Immature natural killer cell (primary cell): ENCODE measurements around the gene RPN2. TPM values are rescaled to one million over a fixed set of nuclear protein-coding genes. Genes with fewer than 3 reads are reported as not detected.
"Not testable (repeated sequence)": the region's sequence is repeated elsewhere in the genome, so short reads cannot be mapped to it uniquely, and the experiment has no call there.

Source experiments
- DNase-seq, 3 donors: peaks; one replicate each; pipeline ENCODE4 v3.0.0; 2022; ENCODE audit warnings: mixed read lengths in 1 of 3
- H3K27ac Mint-ChIP-seq, 6 donors: one replicate each; pipeline ENCODE4 v1.8.0; 2020; ENCODE audit warnings: mixed read lengths in 6 of 6, mild to moderate bottlenecking in 5 of 6, inconsistent platforms in 4 of 6, moderate library complexity in 3 of 6
- H3K27me3 Mint-ChIP-seq, 3 donors: one replicate each; pipeline ENCODE4 v1.8.0; 2020 to 2021; ENCODE audit warnings: low read depth in 3 of 3, mild to moderate bottlenecking in 3 of 3, mixed read lengths in 3 of 3, moderate library complexity in 3 of 3, inconsistent platforms in 1 of 3
- H3K36me3 Mint-ChIP-seq, 3 donors: one replicate each; pipeline ENCODE4 v1.8.0; 2020; ENCODE audit warnings: mixed read lengths in 3 of 3, inconsistent platforms in 2 of 3, mild to moderate bottlenecking in 2 of 3
- H3K4me1 Mint-ChIP-seq, 2 donors: one replicate each; pipeline ENCODE4 v1.8.0; 2020; ENCODE audit warnings: inconsistent platforms in 2 of 2, mild to moderate bottlenecking in 2 of 2, mixed read lengths in 2 of 2, moderate library complexity in 1 of 2
- H3K4me3 Mint-ChIP-seq, 5 donors: one replicate each; pipeline ENCODE4 v1.8.0; 2020; ENCODE audit warnings: mild to moderate bottlenecking in 5 of 5, mixed read lengths in 5 of 5, inconsistent platforms in 3 of 5, moderate library complexity in 3 of 5
- H3K9me3 Mint-ChIP-seq, 6 donors: one replicate each; pipeline ENCODE4 v1.8.0; 2020; ENCODE audit warnings: mild to moderate bottlenecking in 6 of 6, mixed read lengths in 6 of 6, inconsistent platforms in 4 of 6, moderate library complexity in 3 of 6
- polyA plus RNA-seq, 3 donors: library from polyadenylated mRNA; unstranded; fragments of 300-500 nt; fragmentation: Illumina TruSeq; gene quantifications; one replicate each; pipeline ENCODE4 v1.2.3, GENCODE V29; 2021

The RPN2 gene
- 100 to 1,000 TPM; 238 to 353 (median 312) TPM for polyA plus RNA-seq

GRCh38 chr20:37178839-37179682 is at the start of gene RPN2, which contains the start of gene MROH8:
Gene RPN2, plus strand, starts transcription at chr20:37179330. Its CDS starts 27 bp downstream, at chr20:37179357.
Gene MROH8, minus strand, starts transcription at chr20:37179548.
- peaks cover 3 to 18% (median 12%) of the 10 kb centered on the region in 3 donors for H3K27me3 Mint-ChIP-seq
- peak within 1 kb of the TSS; percentile 84 to 98 (median 96) for H3K27ac Mint-ChIP-seq
- peaks cover 39 to 52% of the 10 kb centered on the region in 2 donors for H3K4me1 Mint-ChIP-seq
- H3K4me3 Mint-ChIP-seq: peak within 1 kb of the TSS; percentile 93 to 99 (median 95)
- H3K9me3 Mint-ChIP-seq: no peaks in the 10 kb centered on the region
- DNase-seq: peak; percentile 93 to 94 (median 93)
- H3K36me3 Mint-ChIP-seq: peaks cover 0 to 9% (median 8%) of the 10 kb centered on the region in 3 donors

- peaks cover 0 to 4% (median 1%) of the 10 kb centered on the region in 3 donors for H3K27me3 Mint-ChIP-seq
- peaks cover 0 to 4% (median 0%) of the 10 kb centered on the region in 3 donors for H3K36me3 Mint-ChIP-seq
- peaks cover 2 to 4% of the 10 kb centered on the region in 2 donors for H3K4me1 Mint-ChIP-seq
- H3K27ac Mint-ChIP-seq: no peak overlapping the region
- no peak overlapping the region for H3K4me3 Mint-ChIP-seq
- H3K9me3 Mint-ChIP-seq: no peaks in the 10 kb centered on the region
- no peak for DNase-seq
Measured at GRCh38 chr20:37131486-37131885, 47.6 kb upstream of the RPN2 start.

GRCh38 chr20:37133952-37134351 is 45.2 kb upstream of the RPN2 start:
- Mint-ChIP-seq H3K9me3 (no peaks in the 10 kb centered on the region), H3K4me3 (no peak overlapping the region), H3K4me1 (peaks cover 12 to 19% of the 10 kb centered on the region in 2 donors), H3K27ac (peak overlapping the region in 1 of 6 donors; percentile 58), H3K36me3 (no peaks in the 10 kb centered on the region), H3K27me3 (peaks cover 0 to 2% (median 1%) of the 10 kb centered on the region in 3 donors)
- DNase-seq: no peak

GRCh38 chr20:37137547-37137946 is 41.6 kb upstream of the RPN2 start:
- Mint-ChIP-seq H3K9me3 (no peaks in the 10 kb centered on the region), H3K4me1 (peaks cover 12 to 19% of the 10 kb centered on the region in 2 donors), H3K27me3 (peaks cover 0 to 2% (median 0%) of the 10 kb centered on the region in 3 donors), H3K4me3 (no peak overlapping the region), H3K27ac (peak overlapping the region in 2 of 6 donors; percentile 49 to 63), H3K36me3 (peaks cover 0 to 4% (median 3%) of the 10 kb centered on the region in 3 donors)
- DNase-seq: no peak

- Mint-ChIP-seq H3K4me3 (no peak overlapping the region), H3K4me1 (peaks cover 0 to 3% of the 10 kb centered on the region in 2 donors), H3K27me3 (no peaks in the 10 kb centered on the region), H3K27ac (no peak overlapping the region), H3K36me3 (peaks cover 0 to 4% (median 3%) of the 10 kb centered on the region in 3 donors), H3K9me3 (no peaks in the 10 kb centered on the region)
- no peak for DNase-seq
Measured at GRCh38 chr20:37142708-37143107, 36.4 kb upstream of the RPN2 start.

DNA sequence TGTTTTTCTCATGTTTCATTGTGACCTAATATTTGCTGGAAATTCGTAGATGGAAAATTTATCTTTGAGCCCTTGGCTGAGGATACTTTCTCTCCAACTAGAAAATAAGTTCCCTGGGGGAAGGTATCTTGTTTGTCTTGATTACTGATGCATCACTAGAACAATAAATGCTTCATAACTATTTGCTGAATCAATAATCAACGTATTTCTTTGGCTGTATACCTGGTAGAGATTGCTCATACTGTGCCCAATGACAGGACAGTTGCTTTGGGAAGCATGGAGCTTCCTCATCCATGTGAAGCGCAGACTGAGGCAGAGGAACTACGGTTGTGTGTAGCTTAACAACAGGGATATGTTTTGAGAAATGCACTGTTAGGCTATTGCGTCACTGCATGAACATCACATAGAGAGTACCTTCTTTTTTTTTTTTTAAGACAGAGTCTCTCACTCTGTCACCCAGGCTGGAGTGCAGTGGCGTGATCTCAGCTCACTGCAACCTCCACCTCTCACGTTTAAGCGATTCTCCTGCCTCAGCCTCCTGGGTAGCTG is 34.2 kb upstream of the RPN2 start:
- H3K4me1 Mint-ChIP-seq: no peaks in the 10 kb centered on the region
- H3K36me3 Mint-ChIP-seq: peaks cover 0 to 4% (median 0%) of the 10 kb centered on the region in 3 donors
- H3K27ac Mint-ChIP-seq: no peak overlapping the region
- H3K9me3 Mint-ChIP-seq: no peaks in the 10 kb centered on the region
- no peaks in the 10 kb centered on the region for H3K27me3 Mint-ChIP-seq
- no peak overlapping the region for H3K4me3 Mint-ChIP-seq
- DNase-seq: no peak

DNA sequence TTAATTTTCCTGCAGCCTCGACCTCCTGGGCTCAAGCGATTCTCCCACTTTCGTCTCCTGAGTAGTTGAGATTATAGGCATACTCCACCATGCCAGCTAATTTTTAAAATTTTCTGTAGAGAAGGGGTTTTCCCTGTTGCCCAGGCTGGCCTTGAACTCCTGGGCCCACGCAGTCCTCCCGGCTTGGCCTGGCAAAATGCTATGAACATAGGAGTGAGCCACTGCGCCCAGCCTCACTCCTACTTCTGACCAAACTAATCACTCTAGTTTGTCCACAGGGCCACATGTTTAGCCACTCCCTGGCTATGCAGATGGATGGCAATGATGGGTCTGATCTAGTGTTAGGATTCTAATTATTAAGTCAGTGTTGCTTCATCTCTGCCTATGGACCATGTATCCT is 31.9 kb upstream of the RPN2 start:
- no peaks in the 10 kb centered on the region for H3K4me1 Mint-ChIP-seq
- DNase-seq: no peak
- H3K9me3 Mint-ChIP-seq: no peaks in the 10 kb centered on the region
- no peaks in the 10 kb centered on the region for H3K36me3 Mint-ChIP-seq
- no peak overlapping the region for H3K4me3 Mint-ChIP-seq
- H3K27ac Mint-ChIP-seq: peak overlapping the region in 1 of 6 donors; percentile 83
- H3K27me3 Mint-ChIP-seq: no peaks in the 10 kb centered on the region

- H3K36me3 Mint-ChIP-seq, DNase-seq, H3K9me3 Mint-ChIP-seq, H3K4me1 Mint-ChIP-seq, H3K27ac Mint-ChIP-seq, H3K27me3 Mint-ChIP-seq, H3K4me3 Mint-ChIP-seq: not testable (repeated sequence)
Measured at GRCh38 chr20:37150864-37151263, 28.3 kb upstream of the RPN2 start.

DNA sequence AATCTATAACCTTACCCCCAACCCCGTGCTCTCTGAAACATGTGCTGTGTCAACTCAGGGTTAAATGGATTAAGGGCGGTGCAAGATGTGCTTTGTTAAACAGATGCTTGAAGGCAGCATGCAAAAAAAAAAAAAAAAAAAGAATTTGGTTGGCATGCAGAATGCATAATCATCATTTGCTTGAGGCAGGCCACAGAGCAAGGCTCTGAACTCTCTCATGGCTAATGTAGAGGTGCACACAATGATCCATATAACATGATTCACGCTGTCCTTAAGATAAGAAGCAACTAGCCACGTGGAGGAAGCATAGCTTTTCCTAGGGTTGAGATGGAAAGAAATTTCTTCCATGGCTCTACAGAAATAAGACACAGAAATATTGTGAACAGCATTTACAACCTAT is 27.6 kb upstream of the RPN2 start:
- H3K27me3 Mint-ChIP-seq: no peaks in the 10 kb centered on the region
- H3K36me3 Mint-ChIP-seq: peaks cover 0 to 5% (median 0%) of the 10 kb centered on the region in 3 donors
- no peaks in the 10 kb centered on the region for H3K4me1 Mint-ChIP-seq
- H3K9me3 Mint-ChIP-seq: no peaks in the 10 kb centered on the region
- H3K4me3 Mint-ChIP-seq: no peak overlapping the region
- no peak for DNase-seq
- H3K27ac Mint-ChIP-seq: no peak overlapping the region

DNA sequence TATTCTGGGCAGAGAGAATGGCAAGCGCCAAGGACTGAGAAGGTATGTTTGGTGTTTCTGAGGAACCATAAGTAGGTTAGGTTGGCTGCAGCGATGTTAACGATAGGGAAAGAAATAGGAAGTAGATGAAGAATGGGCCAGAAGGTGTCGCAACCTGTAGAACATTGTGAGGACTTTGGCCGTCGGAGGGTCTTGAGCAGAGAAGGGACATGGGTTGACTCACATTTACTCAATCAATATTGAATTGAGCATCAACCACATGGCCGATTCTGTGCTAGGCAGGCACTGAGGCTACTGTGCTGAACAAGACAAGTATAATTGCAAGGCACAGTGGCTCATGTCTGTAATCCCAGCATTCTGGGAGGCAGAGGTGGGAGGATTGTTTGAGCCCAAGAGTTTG is 26.8 kb upstream of the RPN2 start:
- no peak overlapping the region for H3K27ac Mint-ChIP-seq
- H3K27me3 Mint-ChIP-seq: no peaks in the 10 kb centered on the region

DNA sequence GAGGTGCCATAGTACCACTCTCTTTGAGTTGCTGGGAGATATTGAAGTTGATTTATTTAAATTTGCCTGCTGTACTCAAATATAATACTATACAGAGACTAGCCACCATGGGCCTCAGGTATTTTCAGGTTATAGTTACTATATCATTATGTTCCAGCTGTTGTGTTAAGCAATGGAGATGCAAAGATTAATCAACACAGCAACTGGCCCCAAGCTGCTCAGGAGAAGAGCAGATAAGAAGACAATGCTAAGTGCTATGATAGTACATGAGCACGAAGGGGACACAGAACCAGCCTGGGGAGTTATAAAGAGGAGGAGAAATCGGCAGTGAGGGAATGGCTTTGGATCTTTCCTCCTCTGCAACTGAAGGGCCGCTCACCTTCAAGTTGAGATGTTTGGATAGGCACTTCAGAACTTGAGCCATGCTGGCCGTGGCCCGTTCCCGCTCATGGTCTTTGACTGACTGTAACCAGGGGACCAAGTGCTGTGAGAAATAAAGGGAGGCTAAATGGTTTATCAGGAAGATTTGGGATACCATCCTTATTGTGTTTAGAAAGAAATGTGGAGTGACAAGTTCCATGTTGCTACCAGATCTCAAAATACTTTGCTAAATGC is 24.3 kb upstream of the RPN2 start:
- Mint-ChIP-seq H3K4me3 (no peak overlapping the region), H3K27me3 (no peaks in the 10 kb centered on the region), H3K4me1 (no peaks in the 10 kb centered on the region), H3K27ac (no peak overlapping the region), H3K36me3 (peaks cover 0 to 11% (median 0%) of the 10 kb centered on the region in 3 donors), H3K9me3 (no peaks in the 10 kb centered on the region)
- DNase-seq: no peak

More for the DNA sequence above, 26.8 kb upstream of the RPN2 start:
- no peak for DNase-seq
- H3K4me1 Mint-ChIP-seq: no peaks in the 10 kb centered on the region
- no peak overlapping the region for H3K4me3 Mint-ChIP-seq
- H3K9me3 Mint-ChIP-seq: no peaks in the 10 kb centered on the region
- H3K36me3 Mint-ChIP-seq: peaks cover 0 to 5% (median 0%) of the 10 kb centered on the region in 3 donors

DNA sequence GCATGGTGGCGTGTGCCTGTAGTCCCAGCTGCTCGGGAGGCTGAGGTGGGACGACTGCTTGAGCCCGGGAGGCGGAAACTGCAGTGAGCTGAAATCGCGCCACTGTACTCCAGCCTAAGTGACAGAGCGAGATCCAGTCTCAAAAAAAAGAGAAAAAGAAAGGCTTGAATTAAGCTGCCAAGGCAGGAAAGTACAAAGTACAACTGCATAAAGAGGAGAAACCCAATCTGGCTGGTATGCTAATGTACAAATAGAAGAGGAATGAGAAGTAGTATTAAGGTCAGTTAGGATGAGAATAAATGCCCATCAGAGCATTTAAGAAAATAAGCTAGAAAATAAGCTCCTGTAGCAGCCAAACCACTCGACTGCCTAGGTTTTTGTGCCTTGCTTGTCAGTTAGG is 23.1 kb upstream of the RPN2 start:
- Mint-ChIP-seq H3K4me3 (no peak overlapping the region), H3K27me3 (no peaks in the 10 kb centered on the region), H3K4me1 (no peaks in the 10 kb centered on the region), H3K9me3 (no peaks in the 10 kb centered on the region), H3K36me3 (peaks cover 0 to 11% (median 0%) of the 10 kb centered on the region in 3 donors), H3K27ac (no peak overlapping the region)
- no peak for DNase-seq

DNA sequence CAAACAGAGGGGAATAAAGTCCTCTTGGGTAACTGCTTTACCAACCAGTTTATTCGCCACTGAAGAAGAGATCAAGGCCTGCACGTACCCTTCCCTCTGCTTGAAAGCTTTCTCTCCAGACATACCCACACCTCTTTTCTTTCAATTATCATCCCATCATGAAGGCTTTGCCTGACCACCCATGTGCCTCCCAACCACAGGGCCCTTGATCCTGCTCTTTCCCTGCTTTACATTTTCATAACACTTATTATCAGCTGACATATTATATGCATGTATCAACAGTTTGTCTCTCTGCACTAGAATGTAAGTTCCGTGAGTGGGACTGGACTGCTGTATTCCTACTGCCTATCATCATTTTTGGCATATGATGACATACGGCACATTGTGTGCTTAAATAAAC is 20.9 kb upstream of the RPN2 start:
- Mint-ChIP-seq H3K27me3 (peaks cover 0 to 3% (median 2%) of the 10 kb centered on the region in 3 donors), H3K27ac (no peak overlapping the region), H3K9me3 (no peaks in the 10 kb centered on the region), H3K4me1 (no peaks in the 10 kb centered on the region), H3K4me3 (no peak overlapping the region), H3K36me3 (peaks cover 0 to 11% (median 0%) of the 10 kb centered on the region in 3 donors)
- DNase-seq: no peak

DNA sequence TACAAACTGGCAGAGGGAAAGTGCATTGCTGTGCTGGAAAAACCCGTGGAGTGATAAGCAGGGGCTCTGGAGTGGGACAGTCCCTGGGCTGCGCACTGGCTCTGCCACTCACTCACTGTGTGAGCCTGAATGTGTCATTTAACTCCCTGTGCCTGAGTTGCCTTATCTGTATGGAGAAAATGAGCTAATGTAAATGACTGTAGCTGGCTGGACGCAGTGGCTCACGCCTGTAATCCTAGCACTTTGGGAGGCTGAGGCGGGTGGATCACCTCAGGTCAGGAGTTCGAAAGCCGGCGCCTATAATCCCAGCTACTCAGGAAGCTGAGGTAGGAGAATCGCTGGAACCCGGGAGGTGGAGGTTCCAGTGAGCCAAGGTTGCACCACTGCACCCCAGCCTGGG is 18.4 kb upstream of the RPN2 start:
- H3K9me3 Mint-ChIP-seq: no peaks in the 10 kb centered on the region
- H3K27ac Mint-ChIP-seq: peak overlapping the region in 1 of 6 donors; percentile 8
- H3K4me1 Mint-ChIP-seq: no peaks in the 10 kb centered on the region
- no peak overlapping the region for H3K4me3 Mint-ChIP-seq
- peaks cover 0 to 3% (median 2%) of the 10 kb centered on the region in 3 donors for H3K27me3 Mint-ChIP-seq
- DNase-seq: no peak
- peaks cover 0 to 7% (median 1%) of the 10 kb centered on the region in 3 donors for H3K36me3 Mint-ChIP-seq
